K562 (cell line): Measurements from ENCODE around the gene NRF1. TPM values are rescaled to one million over a fixed set of nuclear protein-coding genes. Genes with fewer than 3 reads are reported as not detected.

ENCODE experiments used
- ATAC-seq: fragments of 200-7000 bp; cut with Tn5 transposase; 3 replicates; pipeline ENCODE4 v1.9.1; 2020; ENCODE audit warnings: moderate library complexity
- BruUV-seq: library from RNA; stranded (reverse); fragments of 400-500 nt; replicated peaks from 2 replicates; lab custom pipeline; 2021; lab: Mats Ljungman, UMichigan
- CTCF ChIA-PET: fragments of 300-600 bp; formaldehyde crosslinking; extraction: SDS; loops from one replicate; lab custom pipeline; 2021; ENCODE audit warnings: low intra/inter-chr PET ratio; lab: Yijun Ruan, JAX
- POLR2A ChIA-PET: fragments of 300-600, 350-650 bp; sonication (Branson Sonifier 250); formaldehyde crosslinking; extraction: SDS; loops from one replicate; lab custom pipeline; 2021; ENCODE audit warnings: antibody characterized with exemption, inconsistent platforms; lab: Yijun Ruan, JAX
- DNase-seq, 4 experiments: peaks; one replicate each; pipeline versions ENCODE4 v3.0.0 to v3.0.0-alpha.2; 2011 to 2018; ENCODE audit warnings: low spot score in 3 of 4, mixed read lengths in 3 of 4; ENCODE audit errors: extremely low read depth in 1 of 4
- FAIRE-seq: peaks from 2 replicates; lab custom pipeline; 2011; peaks lifted over from hg19 to GRCh38; lab: Jason Lieb, UNC
- H2AFZ ChIP-seq: 2 replicates; pipeline ENCODE4 v1.6.0; 2011; ENCODE audit warnings: low read depth, low read length, control low read depth, inconsistent platforms
- H3K27ac ChIP-seq: fragments of 200-600 bp; 3 replicates; pipeline ENCODE4 v1.8.0; 2011; ENCODE audit warnings: low read depth, mild to moderate bottlenecking, control low read depth, inconsistent platforms, low read length, moderate library complexity, mixed read lengths; ENCODE audit errors: extremely low read depth
- H3K27me3 ChIP-seq, 2 experiments: fragments of 300-600 bp in 1 of 2; 2 replicates in 1 of 2; 3 replicates in 1 of 2; pipeline versions ENCODE4 v1.6.0 to v1.8.0; 2011; ENCODE audit warnings: inconsistent platforms in 2 of 2, low read length in 2 of 2, mild to moderate bottlenecking in 1 of 2, mixed read lengths in 1 of 2, moderate library complexity in 1 of 2; ENCODE audit not compliant: control insufficient read depth in 2 of 2, insufficient read depth in 2 of 2
- H3K36me3 ChIP-seq: fragments of 300-600 bp; 3 replicates; pipeline ENCODE4 v1.8.0; 2011; ENCODE audit warnings: mild to moderate bottlenecking, low read length, inconsistent platforms; ENCODE audit not compliant: control insufficient read depth, insufficient read depth
- H3K4me1 ChIP-seq, 2 experiments: fragments of 200-600 bp in 1 of 2; replicated peaks in 1 of 2; 2 replicates in 1 of 2; 3 replicates in 1 of 2; pipeline versions ENCODE4 v1.5.1 to v1.8.0; 2011; ENCODE audit warnings: inconsistent platforms in 2 of 2, low read length in 2 of 2, mild to moderate bottlenecking in 1 of 2, mixed read lengths in 1 of 2, moderate library complexity in 1 of 2; ENCODE audit not compliant: control insufficient read depth in 2 of 2, insufficient read depth in 2 of 2
- H3K4me2 ChIP-seq: 2 replicates; pipeline ENCODE4 v1.6.1; 2011; ENCODE audit warnings: low read length, control low read depth, inconsistent platforms, mixed read lengths; ENCODE audit not compliant: insufficient read depth
- H3K4me3 ChIP-seq: fragments of 200-600 bp; sonication (generic), shearing (Covaris generic); 2 replicates; pipeline ENCODE4 v1.5.1; 2016; ENCODE audit warnings: control low read depth, inconsistent platforms
- H3K79me2 ChIP-seq: fragments of 200-600 bp; 3 replicates; pipeline ENCODE4 v1.8.0; 2011; ENCODE audit warnings: low read length, inconsistent platforms; ENCODE audit not compliant: control insufficient read depth, insufficient read depth
- H3K9ac ChIP-seq, 2 experiments: 2 replicates each; pipeline versions ENCODE4 v1.6.0 to v1.6.1; 2011; ENCODE audit warnings: low read depth in 2 of 2, low read length in 2 of 2, control low read depth in 1 of 2, inconsistent platforms in 1 of 2, mild to moderate bottlenecking in 1 of 2, mixed read lengths in 1 of 2; ENCODE audit not compliant: insufficient read depth in 1 of 2
- H3K9me1 ChIP-seq: one replicate; pipeline ENCODE4 v1.6.0; 2011; ENCODE audit warnings: inconsistent platforms, mild to moderate bottlenecking, low read length, moderate library complexity; ENCODE audit not compliant: control insufficient read depth, insufficient read depth
- H3K9me3 ChIP-seq: replicated peaks from 2 replicates; pipeline ENCODE4 v1.5.1; 2011; ENCODE audit warnings: low read depth, low read length, inconsistent platforms; ENCODE audit not compliant: control insufficient read depth, insufficient read depth
- H4K20me1 ChIP-seq: replicated peaks from 2 replicates; pipeline ENCODE4 v1.6.1; 2011; ENCODE audit warnings: low read length, inconsistent platforms, mixed read lengths; ENCODE audit not compliant: control insufficient read depth, insufficient read depth
- BMI1 ChIP-seq: fragments of 150-350 bp; IDR thresholded peaks from 2 replicates; pipeline ENCODE4 v1.6.1; 2014; ENCODE audit warnings: low read length
- CREB5 ChIP-seq: fragments of 250-450 bp; sonication (Bioruptor Pico); IDR thresholded peaks from 2 replicates; pipeline ENCODE4 v1.5.0; 2020; ENCODE audit warnings: mild to moderate bottlenecking
- EP300 ChIP-seq: IDR thresholded peaks from 2 replicates; pipeline ENCODE4 v1.6.1; 2012; ENCODE audit warnings: low read length, improper control_type of control experiment
- FOXO4 ChIP-seq: fragments of 450-650 bp; formaldehyde crosslinking; IDR thresholded peaks from 2 replicates; pipeline ENCODE4 v1.4.0; 2020; ENCODE audit warnings: mild to moderate bottlenecking, moderate library complexity
- HOMEZ ChIP-seq: fragments of 250-450 bp; sonication (Bioruptor Pico); IDR thresholded peaks from 2 replicates; pipeline ENCODE4 v1.4.0; 2020; ENCODE audit warnings: mild to moderate bottlenecking, moderate library complexity
- IRF9 ChIP-seq: fragments of 450-650 bp; IDR thresholded peaks from 2 replicates; pipeline ENCODE4 v1.6.1; 2016; ENCODE audit warnings: missing biosample characterization, missing genetic modification characterization
- KLF1 ChIP-seq: fragments of 450-650 bp; IDR thresholded peaks from 2 replicates; pipeline ENCODE4 v1.6.1; 2016; ENCODE audit warnings: missing genetic modification characterization, missing compliant biosample characterization
- SMC3 ChIP-seq: conservative IDR thresholded peaks from 2 replicates; pipeline ENCODE4 v1.6.1; 2011; ENCODE audit warnings: low read depth, low read length, improper control_type of control experiment; ENCODE audit not compliant: insufficient read depth
- VEZF1 ChIP-seq: fragments of 200-800 bp; sonication (Bioruptor generic); IDR thresholded peaks from 2 replicates; pipeline ENCODE4 v1.6.1; 2017; ENCODE audit warnings: missing genetic modification characterization, missing compliant biosample characterization
- YY1 ChIP-seq, 3 experiments: IDR thresholded peaks; 2 replicates each; pipeline ENCODE4 v1.6.1; 2011; ENCODE audit warnings: low read length in 2 of 3, mild to moderate bottlenecking in 2 of 3, moderate library complexity in 2 of 3, borderline replicate concordance in 1 of 3, control low read depth in 1 of 3, low read depth in 1 of 3; ENCODE audit not compliant: insufficient read depth in 3 of 3, insufficient replicate concordance in 2 of 3, control insufficient read depth in 1 of 3, insufficient read length in 1 of 3; ENCODE audit errors: extremely low read depth in 1 of 3
- ZEB2 ChIP-seq: fragments of 450-650 bp; IDR thresholded peaks from 2 replicates; pipeline ENCODE4 v1.6.1; 2016
- ZHX1 ChIP-seq: fragments of 150-350 bp; conservative IDR thresholded peaks from 2 replicates; pipeline ENCODE4 v1.6.1; 2014; ENCODE audit warnings: low read length
- ZNF77 ChIP-seq: fragments of 250-450 bp; sonication (Bioruptor Pico); IDR thresholded peaks from 2 replicates; pipeline ENCODE4 v1.5.0; 2020
- WGBS: fragments of 100-300 bp; shearing (Covaris generic); methylation state at CpG from one replicate; pipeline ENCODE4 v1.1.6; 2016; ENCODE audit warnings: low coverage, mixed read lengths; ENCODE audit not compliant: insufficient coverage; ENCODE audit errors: missing lambda C conversion rate; 5-methylcytosine and 5-hydroxymethylcytosine counted together
- in situ Hi-C: fragments of 300-500 bp; cut with MboI; formaldehyde crosslinking; loops from 4 replicates; pipeline ENCODE4 v1.15.0; 2018; ENCODE audit warnings: inconsistent platforms, mixed read lengths
- intact Hi-C: fragments of 100-400 bp; cut with micrococcal nuclease; formaldehyde crosslinking; loops from 2 replicates; pipeline ENCODE4 v1.14.2; 2022
- polyA plus RNA-seq, 8 experiments: library from polyadenylated mRNA; depleted of rRNA in 4 of 8; stranded (reverse) in 5 of 8; unstranded in 3 of 8; fragments of >200 nt; fragmentation: Nextera tagmentation in 2 of 8; fragmentation: Illumina TruSeq in 1 of 8; extraction: Ambion mirVana in 2 of 8; extraction: Trizol in 1 of 8; gene quantifications; 2 replicates each; pipeline versions ENCODE4 v1.2.1 to v1.2.3, GENCODE V29; 2011 to 2014; ENCODE audit warnings: inconsistent platforms in 1 of 8, missing spikeins in 1 of 8
- total RNA-seq, 7 experiments: library from RNA; depleted of rRNA in 6 of 7; stranded (reverse); fragments of >200 nt in 6 of 7; fragmentation: Illumina TruSeq in 2 of 7; extraction: Trizol in 2 of 7; gene quantifications; 2 replicates each; pipeline versions ENCODE4 v1.2.1 to v1.2.3, GENCODE V29; 2011 to 2021; ENCODE audit warnings: low replicate concordance in 1 of 7

Gene NRF1
- total and polyA plus RNA-seq, 9 of the 15 experiments (the other 6 are each of a cell fraction or from before 2014, with no cell fraction given): 8.6 to 28.8 (median 20.3) TPM

- BruUV-seq: no TSS peak
- Histone ChIP-seq H3K27ac (no peak overlapping the region), H3K27me3 (no peaks in the 10 kb centered on the region), H3K9me3 (peaks cover 14% of the 10 kb centered on the region), H3K9me1 (no peaks in the 10 kb centered on the region), H3K9ac (no peak overlapping the region), H3K4me2 (no peak overlapping the region), H3K4me3 (no peak overlapping the region), H4K20me1 (no peaks in the 10 kb centered on the region), H2AFZ (no peak overlapping the region), H3K79me2 (no peaks in the 10 kb centered on the region), H3K4me1 (no peaks in the 10 kb centered on the region; a peak in 1 of 5 replicates), H3K36me3 (no peaks in the 10 kb centered on the region)
- FAIRE-seq: no peak
- intact Hi-C loops: no loop called here
- in situ Hi-C loops: no loop called here
- DNase-seq: no peak
- ChIA-PET CTCF (no interaction called here), POLR2A (no interaction called here)
- 29% methylated on average over 4 of the region's 4 CpGs for WGBS
- no peak for ATAC-seq
- TF ChIP-seq ZHX1: no peak
- TF ChIP-seq YY1 (IDR thresholded peaks at IDR 0.05; ENCODE audit: borderline replicate concordance in 1 of 3, control insufficient read depth in 1 of 3, extremely low read depth in 1 of 3, insufficient read depth in 3 of 3, insufficient read length in 1 of 3, insufficient replicate concordance in 2 of 3, low read depth in 1 of 3, low read length in 2 of 3): no peak
- TF ChIP-seq KLF1: no peak
- no peak for TF ChIP-seq CREB5 (CRISPR knock-in tag)
- no peak for TF ChIP-seq HOMEZ (CRISPR knock-in tag)
- no peak for TF ChIP-seq ZEB2
- TF ChIP-seq EP300: no peak
- no peak for TF ChIP-seq SMC3
- no peak for TF ChIP-seq BMI1
- TF ChIP-seq VEZF1: no peak
- no peak for TF ChIP-seq ZNF77 (CRISPR knock-in tag)
- no peak for TF ChIP-seq FOXO4
- TF ChIP-seq IRF9 (tag): no peak
Measured at GRCh38 chr7:129591868-129592267, 19.7 kb upstream of the NRF1 start.
